B cell (primary cell): Measurements from ENCODE around the gene PSAPL1.

Experiments
- EZH2 ChIP-seq: IDR thresholded peaks from 2 replicates; pipeline ENCODE4 v1.6.1; 2012; ENCODE audit warnings: borderline replicate concordance, low read depth, mild to moderate bottlenecking, moderate library complexity, low read length; ENCODE audit not compliant: insufficient read depth, poor library complexity, severe bottlenecking
- TF ChIP-seq, protein P1 (sequence below): fragments of 200-600 bp; IDR thresholded peaks from one replicate; pipeline ENCODE4 v1.8.0; 2022; ENCODE audit warnings: antibody characterized with exemption, mild to moderate bottlenecking

- TF ChIP-seq, protein P1, sequence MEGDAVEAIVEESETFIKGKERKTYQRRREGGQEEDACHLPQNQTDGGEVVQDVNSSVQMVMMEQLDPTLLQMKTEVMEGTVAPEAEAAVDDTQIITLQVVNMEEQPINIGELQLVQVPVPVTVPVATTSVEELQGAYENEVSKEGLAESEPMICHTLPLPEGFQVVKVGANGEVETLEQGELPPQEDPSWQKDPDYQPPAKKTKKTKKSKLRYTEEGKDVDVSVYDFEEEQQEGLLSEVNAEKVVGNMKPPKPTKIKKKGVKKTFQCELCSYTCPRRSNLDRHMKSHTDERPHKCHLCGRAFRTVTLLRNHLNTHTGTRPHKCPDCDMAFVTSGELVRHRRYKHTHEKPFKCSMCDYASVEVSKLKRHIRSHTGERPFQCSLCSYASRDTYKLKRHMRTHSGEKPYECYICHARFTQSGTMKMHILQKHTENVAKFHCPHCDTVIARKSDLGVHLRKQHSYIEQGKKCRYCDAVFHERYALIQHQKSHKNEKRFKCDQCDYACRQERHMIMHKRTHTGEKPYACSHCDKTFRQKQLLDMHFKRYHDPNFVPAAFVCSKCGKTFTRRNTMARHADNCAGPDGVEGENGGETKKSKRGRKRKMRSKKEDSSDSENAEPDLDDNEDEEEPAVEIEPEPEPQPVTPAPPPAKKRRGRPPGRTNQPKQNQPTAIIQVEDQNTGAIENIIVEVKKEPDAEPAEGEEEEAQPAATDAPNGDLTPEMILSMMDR: no peak
- TF ChIP-seq EZH2: no peak
Measured at GRCh38 chr4:7417639-7418038, 17.1 kb downstream of the PSAPL1 start.
